CD4-positive, alpha-beta memory T cell (primary cell): ENCODE measurements around the gene RASA3. TPM values are rescaled to one million over a fixed set of nuclear protein-coding genes. Genes with fewer than 3 reads are reported as not detected.
A peak's percentile ranks its signal among the peaks of the same experiment; 100 is the strongest.

Experiments
- CTCF ChIA-PET: fragments of 350-600 bp; sonication (Branson Sonifier 250); formaldehyde crosslinking; loops from one replicate; lab custom pipeline; 2021; ENCODE audit warnings: inconsistent platforms; ENCODE audit not compliant: partially characterized antibody; lab: Charles Lee
- POLR2A ChIA-PET: fragments of 350-600 bp; sonication (Branson Sonifier 250); formaldehyde crosslinking; loops from one replicate; lab custom pipeline; 2021; ENCODE audit not compliant: partially characterized antibody; lab: Charles Lee
- DNase-seq, 5 donors: peaks; one replicate each; pipeline versions ENCODE4 v3.0.0 to v3.0.0-alpha.2; 2020 to 2022; ENCODE audit warnings: mixed read lengths in 1 of 5
- H3K27ac ChIP-seq: one replicate; pipeline ENCODE4 v1.7.0; 2013; ENCODE audit warnings: low read depth, low read length
- H3K27me3 ChIP-seq: 2 replicates; pipeline ENCODE4 v1.7.0; 2013; ENCODE audit warnings: mild to moderate bottlenecking, low read length, moderate library complexity; ENCODE audit not compliant: insufficient read depth
- H3K36me3 ChIP-seq: 2 replicates; pipeline ENCODE4 v1.7.0; 2013; ENCODE audit warnings: mild to moderate bottlenecking, low read length, moderate library complexity; ENCODE audit not compliant: insufficient read depth
- H3K4me1 ChIP-seq: 2 replicates; pipeline ENCODE4 v1.7.0; 2013; ENCODE audit warnings: mild to moderate bottlenecking, low read length, moderate library complexity; ENCODE audit not compliant: insufficient read depth
- H3K4me3 ChIP-seq, 2 donors: one replicate each; pipeline ENCODE4 v1.7.0; 2013; ENCODE audit warnings: low read length in 2 of 2, mild to moderate bottlenecking in 1 of 2
- H3K9me3 ChIP-seq, 2 donors: one replicate each; pipeline ENCODE4 v1.7.0; 2013; ENCODE audit warnings: low read length in 2 of 2, control low read depth in 1 of 2; ENCODE audit not compliant: control insufficient read depth in 1 of 2
- H3K27ac Mint-ChIP-seq, 7 donors: one replicate each; pipeline ENCODE4 v1.8.0; 2020 to 2021; ENCODE audit warnings: mixed read lengths in 7 of 7, mild to moderate bottlenecking in 6 of 7, inconsistent platforms in 3 of 7, moderate library complexity in 3 of 7
- H3K27me3 Mint-ChIP-seq, 2 donors: one replicate each; pipeline ENCODE4 v1.8.0; 2020 to 2021; ENCODE audit warnings: mixed read lengths in 2 of 2
- H3K36me3 Mint-ChIP-seq, 2 donors: one replicate each; pipeline ENCODE4 v1.8.0; 2020 to 2021; ENCODE audit warnings: mixed read lengths in 2 of 2, inconsistent platforms in 1 of 2, mild to moderate bottlenecking in 1 of 2
- H3K4me1 Mint-ChIP-seq, 4 donors: one replicate each; pipeline ENCODE4 v1.8.0; 2020 to 2021; ENCODE audit warnings: mixed read lengths in 4 of 4, mild to moderate bottlenecking in 1 of 4
- H3K4me3 Mint-ChIP-seq, 8 donors: one replicate each; pipeline ENCODE4 v1.8.0; 2020 to 2021; ENCODE audit warnings: mixed read lengths in 8 of 8, mild to moderate bottlenecking in 7 of 8, moderate library complexity in 6 of 8, inconsistent platforms in 3 of 8
- H3K9me3 Mint-ChIP-seq, 8 donors: one replicate each; pipeline ENCODE4 v1.8.0; 2020 to 2021; ENCODE audit warnings: mixed read lengths in 8 of 8, mild to moderate bottlenecking in 5 of 8, inconsistent platforms in 3 of 8, moderate library complexity in 1 of 8
- intact Hi-C: fragments of 100-400 bp; cut with micrococcal nuclease; formaldehyde crosslinking; loops from one replicate; pipeline ENCODE4 v1.15.1; 2023
- polyA plus RNA-seq, 2 donors: library from polyadenylated mRNA; unstranded; fragments of 300-500 nt; fragmentation: Illumina TruSeq; gene quantifications; one replicate each; pipeline ENCODE4 v1.2.3, GENCODE V29; 2021
- total RNA-seq, 2 experiments: library from RNA; stranded (reverse); gene quantifications; one replicate each; pipeline ENCODE4 v1.2.3, GENCODE V29; 2021

The RASA3 gene
- total and polyA plus RNA-seq, 4 experiments from 2014 or later, result 65.5 to 174 (median 156) TPM

DNA sequence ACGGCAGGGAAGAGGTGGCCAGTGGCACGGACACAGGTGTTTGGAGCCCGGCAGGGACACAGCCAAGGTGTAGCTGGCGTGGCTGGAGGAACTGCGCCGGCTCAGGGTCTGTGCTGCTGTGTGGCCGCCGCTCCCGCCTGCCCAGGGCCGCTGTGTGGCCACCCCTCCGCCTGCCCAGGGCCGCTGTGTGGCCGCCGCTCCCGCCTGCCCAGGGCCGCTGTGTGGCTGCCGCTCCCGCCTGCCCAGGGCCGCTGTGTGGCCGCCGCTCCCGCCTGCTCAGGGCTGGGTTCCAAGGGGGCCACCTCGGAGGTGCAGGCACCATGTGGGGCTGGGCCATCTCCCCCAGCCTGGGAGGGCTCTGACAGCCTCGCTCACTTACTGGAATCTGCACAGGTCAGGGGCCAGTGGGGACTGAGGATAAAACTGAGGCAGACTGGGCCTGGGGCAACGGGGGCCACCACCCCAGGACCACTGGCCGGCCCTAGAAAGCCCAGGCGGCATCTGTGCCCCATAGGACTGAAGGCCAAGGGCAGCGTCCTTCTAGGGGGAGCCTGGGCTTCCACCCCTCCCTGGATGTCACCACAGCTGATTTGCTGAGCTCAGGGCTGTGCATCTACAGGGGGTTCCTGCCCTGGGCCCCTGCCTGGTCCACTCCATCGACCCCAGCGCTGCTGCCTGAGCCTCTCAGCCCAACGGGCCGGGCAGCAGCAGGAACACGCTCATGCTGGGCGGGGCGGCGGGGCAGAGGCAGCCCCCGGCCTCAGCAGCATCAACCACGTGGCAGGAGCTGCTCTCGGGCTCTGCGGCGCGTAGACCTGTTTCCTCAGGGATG is 180.1 kb downstream of the RASA3 start:
- peak overlapping the region in 1 of 7 donors; percentile 63 for H3K27ac Mint-ChIP-seq

DNA sequence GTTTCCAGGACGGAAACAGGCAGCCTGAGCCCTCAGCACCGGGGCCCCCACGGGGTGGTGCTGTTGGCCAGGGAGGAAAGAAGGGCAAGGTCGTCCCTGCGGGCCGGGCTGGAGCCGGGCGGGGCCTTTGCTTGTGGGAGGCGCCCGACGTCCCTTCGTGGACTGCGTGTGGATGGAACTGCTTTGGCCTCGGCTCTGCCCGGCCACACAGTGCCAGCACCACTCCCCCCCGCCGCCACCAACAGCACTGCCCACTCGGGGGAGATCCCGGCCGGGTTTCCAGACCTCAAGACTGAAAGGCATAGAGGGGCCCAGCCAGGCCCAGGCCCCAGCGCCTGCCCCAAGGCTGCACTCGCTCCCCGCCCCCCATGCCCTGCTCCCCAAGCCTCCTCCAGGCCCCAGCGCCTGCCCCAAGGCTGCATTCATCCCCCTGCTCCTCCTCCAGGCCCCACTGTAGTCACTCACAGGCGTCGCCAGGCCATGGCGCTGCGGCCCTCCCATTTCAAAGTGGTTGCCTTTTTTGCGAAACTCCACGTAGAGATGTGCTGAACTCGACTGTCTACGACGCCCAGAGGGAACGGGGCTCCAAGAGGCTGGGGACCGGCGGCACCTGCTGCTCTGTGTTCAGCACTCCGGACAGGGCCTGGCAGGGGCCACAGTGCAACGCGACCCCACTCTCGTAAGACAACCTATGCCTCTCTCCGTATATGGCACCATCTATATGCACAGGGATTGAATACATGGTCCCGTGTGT is 181.0 kb downstream of the RASA3 start:
- peak overlapping the region in 2 of 7 donors; percentile 22 to 63 for H3K27ac Mint-ChIP-seq
- CTCF ChIA-PET, result no interaction called here

More for the DNA sequence above, 180.1 kb downstream of the RASA3 start:
- CTCF ChIA-PET, result no interaction called here
- H3K36me3 ChIP-seq, result peaks cover 11% of the 10 kb centered on the region
- no peaks in the 10 kb centered on the region for H3K27me3 ChIP-seq
- H3K4me1 Mint-ChIP-seq, result peaks cover 0 to 14% (median 5%) of the 10 kb centered on the region in 4 donors
- intact Hi-C loops, result no loop called here
- peaks cover 0 to 19% (median 0%) of the 10 kb centered on the region in 8 donors for H3K9me3 Mint-ChIP-seq
- no peak for DNase-seq
- no peak overlapping the region for H3K4me3 ChIP-seq
- no peak overlapping the region for H3K27ac ChIP-seq
- no peaks in the 10 kb centered on the region for H3K4me1 ChIP-seq
- no peak overlapping the region for H3K4me3 Mint-ChIP-seq
- POLR2A ChIA-PET, result no interaction called here
- no peaks in the 10 kb centered on the region for H3K9me3 ChIP-seq
- no peaks in the 10 kb centered on the region for H3K27me3 Mint-ChIP-seq
- peaks cover 10 to 26% of the 10 kb centered on the region in 2 donors for H3K36me3 Mint-ChIP-seq

DNA sequence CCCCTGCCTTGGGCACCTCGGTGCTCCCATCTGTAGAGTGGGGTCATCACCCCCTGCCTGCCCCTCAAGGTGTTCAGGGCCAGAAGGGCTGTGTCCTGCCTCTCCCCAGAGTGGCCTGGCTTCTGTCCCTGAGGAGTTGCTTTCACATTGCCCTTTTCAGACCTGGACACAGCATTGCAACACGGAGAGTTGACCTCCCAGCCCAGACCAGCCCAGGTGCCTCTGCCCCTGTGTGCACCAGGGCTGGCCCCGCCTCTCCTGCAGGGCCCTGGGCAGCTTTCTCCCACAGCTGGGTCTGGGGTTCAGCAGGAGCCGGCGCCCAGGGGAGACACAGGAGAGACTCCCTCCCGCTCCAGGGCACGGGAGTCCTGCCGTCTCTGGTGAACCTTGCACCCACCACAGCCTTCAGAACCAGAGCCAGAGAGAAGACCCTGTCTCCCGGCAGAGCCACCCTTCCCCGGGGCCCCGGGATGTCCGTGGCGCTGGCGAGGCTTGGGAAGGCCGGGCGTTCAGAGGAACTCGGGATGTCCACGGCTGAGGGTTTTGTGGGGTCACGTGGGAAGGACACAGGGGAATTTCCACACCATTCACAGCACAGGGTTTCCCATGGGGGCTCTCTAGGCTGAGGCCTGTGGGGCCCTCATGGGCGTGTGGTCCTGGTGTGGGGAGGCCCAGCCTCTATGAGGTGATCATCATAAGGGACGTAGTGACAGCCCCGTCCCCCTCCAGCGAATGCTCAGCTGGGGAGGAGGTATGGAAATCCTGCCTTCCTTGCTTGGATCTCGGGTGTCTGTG is 181.8 kb downstream of the RASA3 start:
- no peaks in the 10 kb centered on the region for H3K27me3 Mint-ChIP-seq
- Histone ChIP-seq H3K27ac (no peak overlapping the region), H3K4me1 (no peaks in the 10 kb centered on the region), H3K9me3 (no peaks in the 10 kb centered on the region), H3K27me3 (no peaks in the 10 kb centered on the region), H3K4me3 (no peak overlapping the region), H3K36me3 (peaks cover 11% of the 10 kb centered on the region)
- DNase-seq, result no peak
- H3K4me1 Mint-ChIP-seq, result peaks cover 0 to 14% (median 5%) of the 10 kb centered on the region in 4 donors
- peak overlapping the region in 2 of 7 donors; percentile 55 to 70 for H3K27ac Mint-ChIP-seq
- ChIA-PET CTCF (no interaction called here), POLR2A (no interaction called here)
- no peak overlapping the region for H3K4me3 Mint-ChIP-seq
- H3K9me3 Mint-ChIP-seq, result peaks cover 0 to 17% (median 0%) of the 10 kb centered on the region in 8 donors
- peaks cover 6 to 12% of the 10 kb centered on the region in 2 donors for H3K36me3 Mint-ChIP-seq
- intact Hi-C loops, result loop anchor here (1.0 kb wide), 1 partner anchor 276 kb away; no protein-coding TSS in a partner anchor

More for the DNA sequence above, 181.0 kb downstream of the RASA3 start:
- H3K27me3 Mint-ChIP-seq, result no peaks in the 10 kb centered on the region
- H3K4me3 ChIP-seq, result no peak overlapping the region
- peaks cover 0 to 19% (median 0%) of the 10 kb centered on the region in 8 donors for H3K9me3 Mint-ChIP-seq
- H3K9me3 ChIP-seq, result no peaks in the 10 kb centered on the region
- H3K36me3 Mint-ChIP-seq, result peaks cover 8 to 19% of the 10 kb centered on the region in 2 donors
- DNase-seq, result peak in 2 of 5 donors; percentile 31 to 36
- peaks cover 11% of the 10 kb centered on the region for H3K36me3 ChIP-seq
- peaks cover 0 to 14% (median 5%) of the 10 kb centered on the region in 4 donors for H3K4me1 Mint-ChIP-seq
- H3K4me3 Mint-ChIP-seq, result peak overlapping the region in 3 of 8 donors; percentile 13 to 31 (median 25)
- H3K27ac ChIP-seq, result no peak overlapping the region
- H3K4me1 ChIP-seq, result no peaks in the 10 kb centered on the region
- POLR2A ChIA-PET, result no interaction called here
- H3K27me3 ChIP-seq, result no peaks in the 10 kb centered on the region
- intact Hi-C loops, result loop anchor here (1.0 kb wide), 1 partner anchor 275 kb away; no protein-coding TSS in a partner anchor

DNA sequence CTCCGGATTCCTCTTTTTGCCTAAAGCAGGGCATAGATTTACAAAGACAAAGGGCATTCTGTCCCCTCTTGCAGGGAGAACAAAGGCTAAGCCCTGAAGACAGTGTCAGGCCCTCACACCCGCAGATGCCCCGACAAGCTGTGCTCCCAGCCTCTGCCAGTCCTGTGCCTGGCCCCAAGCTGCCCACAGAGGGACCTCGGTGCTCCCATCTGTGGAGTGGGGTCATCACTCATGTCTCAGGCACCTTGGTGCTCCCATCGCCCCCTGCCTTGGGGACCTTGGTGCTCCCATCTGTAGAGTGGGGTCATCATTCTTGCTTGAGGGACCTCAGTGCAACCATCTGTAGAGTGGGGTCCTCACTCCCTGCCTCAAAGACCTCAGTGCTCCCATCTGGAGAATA is 182.9 kb downstream of the RASA3 start:
- Mint-ChIP-seq H3K4me3 (no peak overlapping the region), H3K9me3 (peaks cover 0 to 9% (median 0%) of the 10 kb centered on the region in 8 donors), H3K27ac (peak overlapping the region in 3 of 7 donors; percentile 4 to 81 (median 20)), H3K4me1 (peaks cover 0 to 14% (median 5%) of the 10 kb centered on the region in 4 donors), H3K36me3 (peaks cover under 1 to 3% of the 10 kb centered on the region in 2 donors), H3K27me3 (no peaks in the 10 kb centered on the region)
- Histone ChIP-seq H3K36me3 (peaks cover 11% of the 10 kb centered on the region), H3K9me3 (no peaks in the 10 kb centered on the region), H3K4me3 (no peak overlapping the region), H3K4me1 (no peaks in the 10 kb centered on the region), H3K27ac (no peak overlapping the region), H3K27me3 (no peaks in the 10 kb centered on the region)
- DNase-seq, result no peak
- CTCF ChIA-PET, result no interaction called here
- intact Hi-C loops, result no loop called here
- POLR2A ChIA-PET, result no interaction called here

DNA sequence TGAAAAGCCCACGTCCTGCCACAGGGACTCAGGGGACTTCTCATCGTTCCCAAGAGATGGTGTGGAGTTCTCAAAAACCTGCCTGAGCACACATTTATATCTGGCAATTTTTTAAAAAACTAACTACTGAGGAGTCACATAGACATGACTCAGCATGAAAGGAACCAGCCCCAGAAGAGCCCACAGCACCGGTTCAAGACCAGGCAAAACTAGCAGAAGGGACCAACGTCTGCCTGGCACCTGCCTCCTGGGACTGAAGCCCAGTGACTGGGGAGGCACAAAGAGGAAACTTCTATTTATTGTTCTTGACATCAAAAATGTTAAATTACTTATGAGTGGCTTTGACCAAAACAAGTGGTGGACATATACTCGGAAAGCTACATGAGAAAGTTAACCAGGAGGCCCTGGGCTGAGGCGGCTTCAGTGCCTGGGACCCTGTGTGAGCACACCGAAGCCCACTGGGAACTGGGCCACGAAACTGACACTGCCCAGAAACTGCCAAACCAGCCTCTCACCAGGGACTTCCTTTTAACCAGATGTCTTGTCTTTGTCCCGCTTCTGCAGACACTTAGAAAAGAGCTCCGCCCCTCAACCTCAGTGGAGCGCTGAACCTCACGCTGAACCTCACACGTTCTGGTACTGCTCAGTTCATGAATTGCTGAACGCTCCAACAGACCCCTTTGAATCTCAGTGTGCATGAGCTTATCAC is 184.2 kb downstream of the RASA3 start:
- no peak overlapping the region for H3K4me3 Mint-ChIP-seq
- DNase-seq, result no peak
- H3K27ac Mint-ChIP-seq, result peak overlapping the region in 5 of 7 donors; percentile 42 to 77 (median 60)
- Histone ChIP-seq H3K4me3 (no peak overlapping the region), H3K4me1 (no peaks in the 10 kb centered on the region), H3K27me3 (no peaks in the 10 kb centered on the region), H3K36me3 (peaks cover 6% of the 10 kb centered on the region), H3K9me3 (no peaks in the 10 kb centered on the region), H3K27ac (no peak overlapping the region)
- H3K36me3 Mint-ChIP-seq, result peaks cover 0 to 4% of the 10 kb centered on the region in 2 donors
- ChIA-PET POLR2A (no interaction called here), CTCF (no interaction called here)
- no peaks in the 10 kb centered on the region for H3K27me3 Mint-ChIP-seq
- intact Hi-C loops, result no loop called here
- peaks cover 0 to 9% (median 0%) of the 10 kb centered on the region in 8 donors for H3K9me3 Mint-ChIP-seq
- peaks cover 0 to 14% (median 5%) of the 10 kb centered on the region in 4 donors for H3K4me1 Mint-ChIP-seq

DNA sequence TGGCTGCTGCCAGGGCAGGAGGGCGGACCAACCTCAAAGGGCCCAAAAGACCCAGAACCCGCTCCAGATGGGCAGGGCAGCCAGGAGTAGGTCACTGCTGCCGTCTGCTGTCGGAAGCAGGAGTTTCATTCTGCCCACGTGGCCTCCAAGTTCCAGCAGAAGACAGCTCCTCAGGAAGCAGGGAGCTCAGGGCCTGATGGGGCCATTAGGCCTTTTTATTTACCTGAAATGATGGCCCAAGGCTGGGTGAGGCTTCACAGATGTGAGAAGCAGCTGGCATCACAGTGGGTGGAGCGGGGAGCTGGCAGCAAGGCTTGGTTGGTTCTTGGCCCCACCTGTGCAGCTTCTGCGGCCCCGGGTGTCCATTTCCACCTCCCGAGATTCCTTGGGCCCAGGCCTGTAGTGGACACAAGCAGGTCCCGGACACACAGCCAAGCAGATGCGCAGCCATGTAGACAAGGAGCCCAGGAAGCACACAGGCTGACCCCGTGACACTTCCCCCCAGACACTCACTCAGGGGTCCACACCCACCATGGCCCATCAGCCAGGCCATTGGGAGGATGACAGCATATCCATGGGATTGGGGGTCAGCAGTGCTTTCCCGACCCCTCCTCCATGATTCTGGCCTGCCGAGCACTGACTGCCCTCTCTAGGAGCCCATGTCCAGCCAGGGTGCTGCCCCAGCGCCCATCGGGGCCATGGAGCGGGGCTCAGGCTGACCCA is 185.0 kb downstream of the RASA3 start:
- POLR2A ChIA-PET, result no interaction called here
- H3K9me3 ChIP-seq, result no peaks in the 10 kb centered on the region
- peaks cover 6% of the 10 kb centered on the region for H3K36me3 ChIP-seq

More for the DNA sequence above, 185.0 kb downstream of the RASA3 start:
- Mint-ChIP-seq H3K27me3 (no peaks in the 10 kb centered on the region), H3K9me3 (peaks cover 0 to 9% (median 0%) of the 10 kb centered on the region in 8 donors), H3K27ac (peak overlapping the region in 4 of 7 donors; percentile 25 to 77 (median 62)), H3K4me1 (peaks cover 0 to 14% (median 5%) of the 10 kb centered on the region in 4 donors), H3K36me3 (peaks cover 0 to 5% of the 10 kb centered on the region in 2 donors), H3K4me3 (no peak overlapping the region)
- intact Hi-C loops, result no loop called here
- no peak for DNase-seq
- CTCF ChIA-PET, result interaction anchor here (1.2 kb wide), 1 partner anchor 278 kb away, joined by 3 read pairs; no protein-coding TSS in a partner anchor
- H3K4me3 ChIP-seq, result no peak overlapping the region
- H3K27ac ChIP-seq, result no peak overlapping the region
- H3K4me1 ChIP-seq, result no peaks in the 10 kb centered on the region
- no peaks in the 10 kb centered on the region for H3K27me3 ChIP-seq
